ENCODE data around the gene MEN1.

MEN1 gene

GRCh38 chr11:64810271-64810890, at the start of gene MEN1:
MEN1 (minus strand) TSS chr11:64810551; CDS start chr11:64810109, 442 bp downstream.
- TF ChIP-seq CTCF (IDR thresholded peaks at IDR 0.05; ENCODE audit: low read depth, low read length, missing control alignments) = no peak
- peak within 1 kb of the TSS; percentile 88 for H3K4me3 ChIP-seq (replicated peaks; ENCODE audit: low read depth, low read length)
- DNase-seq (ENCODE audit: extremely low read depth, low read depth) = peak; percentile 84

GRCh38 chr11:64859542-64860414, 49.4 kb upstream of the MEN1 start:
- no peak overlapping the region for H3K4me3 ChIP-seq (replicated peaks; ENCODE audit: low read depth, low read length)
- DNase-seq (ENCODE audit: extremely low read depth, low read depth) = no peak
- no peak for TF ChIP-seq CTCF (IDR thresholded peaks at IDR 0.05; ENCODE audit: low read depth, low read length, missing control alignments)

GRCh38 chr11:64858467-64859263, 48.3 kb upstream of the MEN1 start:
- no peak for DNase-seq (ENCODE audit: extremely low read depth, low read depth)
- no peak overlapping the region for H3K4me3 ChIP-seq (replicated peaks; ENCODE audit: low read depth, low read length)
- no peak for TF ChIP-seq CTCF (IDR thresholded peaks at IDR 0.05; ENCODE audit: low read depth, low read length, missing control alignments)

GRCh38 chr11:64857485-64857884, 47.1 kb upstream of the MEN1 start:
- no peak overlapping the region for H3K4me3 ChIP-seq (replicated peaks; ENCODE audit: low read depth, low read length)
- no peak for DNase-seq (ENCODE audit: extremely low read depth, low read depth)
- TF ChIP-seq CTCF (IDR thresholded peaks at IDR 0.05; ENCODE audit: low read depth, low read length, missing control alignments) = no peak

- no peak for TF ChIP-seq CTCF (IDR thresholded peaks at IDR 0.05; ENCODE audit: low read depth, low read length, missing control alignments)
- DNase-seq (ENCODE audit: extremely low read depth, low read depth) = no peak
- no peak overlapping the region for H3K4me3 ChIP-seq (replicated peaks; ENCODE audit: low read depth, low read length)
Observed at GRCh38 chr11:64856382-64857227, 46.3 kb upstream of the MEN1 start.
